HG02798 (cell line): ENCODE results near the gene ADGRV1.

Source experiments
- ATAC-seq: cut with Tn5 transposase; IDR thresholded peaks from one replicate; pipeline ENCODE4 v1.9.1; 2021; ENCODE audit warnings: mild to moderate bottlenecking; ENCODE audit not compliant: unreplicated experiment, poor library complexity

Gene ADGRV1

DNA sequence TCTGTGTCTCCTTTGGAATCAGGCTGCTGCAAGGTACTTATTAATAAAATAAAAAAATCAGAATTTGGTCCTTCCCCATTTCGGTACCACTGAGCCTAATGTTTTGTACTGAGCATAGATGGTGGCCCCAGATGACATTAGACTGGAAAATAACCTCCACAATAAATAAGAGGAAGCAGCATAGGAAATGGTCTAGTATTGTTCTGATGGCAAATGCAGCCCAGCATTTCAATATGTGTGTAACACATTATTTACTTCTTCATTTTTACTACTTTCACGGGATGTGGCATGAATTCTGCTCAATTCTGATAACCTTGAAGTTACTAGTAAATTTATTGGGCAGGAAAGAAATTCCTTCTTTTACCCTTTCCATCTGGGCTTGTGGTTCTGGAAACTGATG lies 295.6 kb downstream of the ADGRV1 start:
- ATAC-seq: no peak

- ATAC-seq: no peak
These were observed 296.9 kb downstream of the ADGRV1 start for GRCh38 chr5:90855296-90856010.

DNA sequence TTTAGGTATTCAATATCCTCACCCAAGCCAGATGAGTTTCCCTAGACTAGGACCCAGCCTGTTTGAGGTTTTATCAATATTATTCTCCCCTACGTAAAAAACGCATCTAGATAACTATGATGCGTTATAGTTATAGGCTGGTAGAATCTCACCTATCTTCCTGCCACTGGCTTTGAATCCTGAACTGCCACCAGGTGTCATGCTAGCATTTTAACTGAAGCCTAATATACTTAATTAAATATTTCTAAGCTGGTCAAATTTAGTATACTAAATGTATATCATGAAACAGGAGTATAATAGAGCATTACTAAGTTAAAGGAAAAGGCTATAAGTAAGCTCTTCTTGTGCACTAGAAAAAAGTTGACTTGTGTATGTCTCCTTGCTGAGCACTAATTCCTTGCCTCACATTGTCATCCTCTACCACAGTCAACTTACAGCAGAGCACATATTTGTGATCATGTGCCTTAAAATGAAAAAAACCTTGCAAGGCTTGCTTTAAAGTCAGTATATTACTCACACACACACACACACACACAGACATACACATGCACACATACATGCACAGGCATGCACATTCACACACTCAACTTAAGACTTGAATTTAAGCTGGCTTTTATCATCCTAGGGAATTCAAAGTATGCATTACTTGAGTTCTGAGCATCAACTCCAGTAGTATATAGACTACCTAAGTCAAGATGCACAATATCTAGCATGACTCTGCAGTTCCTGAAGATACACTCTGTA lies 303.4 kb downstream of the ADGRV1 start:
- ATAC-seq: no peak

DNA sequence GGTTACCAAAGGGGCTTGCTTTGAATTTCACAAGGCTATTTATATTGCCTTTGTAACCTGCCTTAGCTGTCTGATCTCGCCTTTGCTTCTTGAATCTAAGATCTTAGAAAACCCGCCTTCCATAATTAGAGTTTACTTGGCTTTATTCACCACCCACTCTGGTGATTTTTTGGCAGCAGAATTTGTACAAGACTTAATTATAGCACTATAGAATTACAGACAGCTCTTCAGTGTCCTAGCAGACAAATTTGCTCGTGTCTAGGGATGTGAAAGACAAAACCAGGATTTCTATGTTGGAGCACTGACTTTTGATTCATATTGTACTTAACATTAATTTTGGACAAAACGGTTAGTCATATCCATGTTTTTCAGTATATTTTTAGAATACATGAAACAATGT lies 306.6 kb downstream of the ADGRV1 start:
- no peak for ATAC-seq

GRCh38 chr5:90866333-90866732 lies 307.7 kb downstream of the ADGRV1 start:
- ATAC-seq: no peak

DNA sequence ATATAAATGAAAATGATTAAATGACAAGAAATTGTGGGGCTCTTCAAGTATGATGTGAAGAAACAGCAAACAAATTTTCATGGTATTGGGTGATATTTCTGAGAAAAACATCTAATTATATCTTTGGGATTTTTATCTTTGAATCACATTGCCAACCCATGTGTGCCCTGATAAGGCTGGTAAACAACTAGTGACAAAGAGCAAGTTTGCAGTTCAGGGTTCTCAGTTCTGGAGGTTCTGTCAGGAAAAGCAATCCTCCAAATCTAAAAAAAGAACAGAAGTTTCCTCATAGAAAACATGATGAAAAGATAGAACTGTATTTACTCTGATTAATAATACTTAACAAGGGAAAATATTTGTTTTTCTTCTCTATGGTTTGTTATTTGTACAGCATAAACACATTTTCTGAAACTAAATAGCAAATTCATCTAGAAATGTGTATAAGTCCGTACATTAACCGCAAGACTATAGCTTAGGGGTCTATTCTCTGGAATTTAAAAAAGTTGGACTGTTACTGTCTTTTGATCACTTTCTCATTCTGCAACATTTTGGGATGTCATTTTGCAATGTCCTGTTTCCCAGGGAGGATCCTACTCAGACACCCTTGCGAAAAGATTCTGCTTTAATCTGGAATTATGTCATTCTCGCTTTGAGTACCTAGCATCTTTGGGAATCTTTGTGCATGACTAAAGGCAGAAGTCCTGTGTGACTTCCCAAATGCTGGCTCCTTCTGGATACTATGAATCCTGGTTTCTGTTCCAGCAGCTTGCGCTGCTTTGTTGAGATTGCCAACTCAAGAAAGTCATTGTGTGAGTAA lies 308.5 kb downstream of the ADGRV1 start:
- ATAC-seq: no peak

DNA sequence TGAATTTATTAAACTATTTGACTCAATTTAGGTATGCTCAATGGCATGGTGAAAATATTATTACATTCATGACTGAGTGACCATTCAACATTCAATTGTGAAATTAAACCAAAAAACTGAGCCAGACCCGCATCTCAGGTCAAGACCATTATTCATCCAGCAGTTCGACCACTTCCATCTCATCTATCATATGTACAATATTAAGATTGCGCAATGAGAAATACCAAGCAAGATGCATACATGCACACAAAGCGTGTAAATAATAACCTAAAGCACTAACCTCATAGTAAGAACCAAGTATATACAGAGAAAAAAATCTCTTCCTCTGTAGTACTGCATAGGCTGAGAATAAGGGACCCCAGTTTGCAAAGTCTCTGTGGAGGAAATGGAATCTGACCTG lies 310.2 kb downstream of the ADGRV1 start:
- ATAC-seq: no peak

GRCh38 chr5:90871391-90871991 lies 312.9 kb downstream of the ADGRV1 start:
- ATAC-seq: no peak

- no peak for ATAC-seq
These were observed 314.5 kb downstream of the ADGRV1 start for GRCh38 chr5:90873033-90873517.

GRCh38 chr5:90874066-90874465 lies 315.5 kb downstream of the ADGRV1 start:
- no peak for ATAC-seq

DNA sequence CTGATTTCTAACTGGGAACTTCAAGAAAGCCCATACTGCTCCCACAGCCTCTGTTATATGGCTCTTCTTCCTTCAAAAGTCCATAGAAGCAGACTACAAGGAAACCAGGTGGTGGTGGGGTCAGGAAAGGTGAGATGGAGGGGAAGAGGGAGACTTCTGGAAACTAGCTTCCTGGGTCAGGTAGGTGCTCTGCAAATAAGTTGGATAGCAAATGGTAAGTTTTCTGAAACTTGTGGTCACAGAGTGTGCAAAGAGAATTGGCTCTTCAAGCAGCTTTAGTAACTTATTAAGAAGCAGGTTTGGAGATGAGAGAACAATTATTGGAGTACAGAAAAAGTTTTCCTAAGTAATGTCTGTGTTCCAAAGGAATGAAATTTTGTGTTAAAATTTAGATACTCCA lies 316.9 kb downstream of the ADGRV1 start:
- no peak for ATAC-seq

DNA sequence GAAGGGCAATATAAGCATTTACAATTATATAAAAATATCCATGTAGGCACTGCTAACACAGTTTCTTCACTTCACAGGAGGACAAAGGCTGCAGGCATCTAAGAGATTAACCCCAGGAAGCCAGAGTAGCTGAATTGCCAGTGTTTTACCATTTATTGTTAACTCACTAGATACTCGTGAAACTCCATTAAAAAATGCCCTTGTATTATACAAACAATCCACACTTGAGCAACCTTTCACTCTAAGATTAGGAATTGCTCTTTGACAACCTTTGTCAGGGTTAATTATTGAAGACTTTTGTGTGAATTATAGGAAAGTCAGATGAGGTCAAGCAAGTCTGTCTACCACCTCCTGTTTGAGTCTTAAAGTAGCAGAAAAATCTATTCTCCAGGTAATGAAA lies 317.8 kb downstream of the ADGRV1 start:
- ATAC-seq: no peak

- no peak for ATAC-seq
These were observed 318.5 kb downstream of the ADGRV1 start for GRCh38 chr5:90877049-90877448.

- no peak for ATAC-seq
These were observed 319.5 kb downstream of the ADGRV1 start for GRCh38 chr5:90878081-90878480.

DNA sequence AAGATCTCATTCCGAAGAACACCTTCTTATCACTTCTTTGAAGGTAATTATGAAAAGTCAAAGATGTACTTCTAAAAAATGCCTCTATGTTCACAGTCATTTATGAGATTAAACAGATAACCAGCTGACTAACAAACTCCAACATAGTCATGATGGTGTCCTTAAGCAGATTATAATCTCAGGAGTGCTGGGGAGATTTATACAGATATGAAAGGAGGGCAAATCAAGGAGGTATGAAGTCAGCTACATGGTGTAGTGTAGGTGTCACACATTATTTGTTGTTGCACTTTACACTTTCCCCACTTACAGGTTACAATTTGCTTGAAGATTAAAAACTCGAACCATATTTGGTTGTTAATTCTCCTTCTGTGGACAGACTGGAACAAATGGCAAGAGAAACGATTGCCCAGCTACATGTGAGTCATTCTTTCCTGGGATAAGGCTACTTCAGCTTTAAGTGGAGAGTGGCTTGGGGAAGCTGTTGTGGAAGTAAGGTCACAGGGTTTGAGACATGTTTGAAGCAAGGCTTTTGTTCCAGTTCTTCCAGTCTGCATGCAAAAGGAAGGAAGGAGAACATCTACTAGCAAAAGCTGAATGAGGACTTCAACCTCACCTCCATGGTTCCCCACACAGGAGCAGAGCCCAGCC lies 320.1 kb downstream of the ADGRV1 start:
- no peak for ATAC-seq

GRCh38 chr5:90881626-90882150 lies 323.1 kb downstream of the ADGRV1 start:
- no peak for ATAC-seq

GRCh38 chr5:90882448-90882847 lies 323.9 kb downstream of the ADGRV1 start:
- no peak for ATAC-seq

GRCh38 chr5:90885180-90885868 lies 326.7 kb downstream of the ADGRV1 start:
- ATAC-seq: no peak

GRCh38 chr5:90886381-90886780 lies 327.8 kb downstream of the ADGRV1 start:
- ATAC-seq: no peak
